Natural killer cell (primary cell): ENCODE measurements around the gene FBXO4. TPM values are rescaled to one million over a fixed set of nuclear protein-coding genes. Genes with fewer than 3 reads are reported as not detected.

ENCODE experiments used
- ATAC-seq, 3 donors: fragments of 150-1000 bp in 2 of 3; fragments of 200-7000 bp in 1 of 3; cut with Tn5 transposase; 1 replicate in 1 of 3; 2 replicates in 2 of 3; pipeline ENCODE4 v1.10.0; 2021; ENCODE audit warnings: mild to moderate bottlenecking in 2 of 3, moderate library complexity in 2 of 3
- DNase-seq, 2 donors: peaks; one replicate each; pipeline versions ENCODE4 v3.0.0 to v3.0.0-alpha.2; 2013 to 2021; ENCODE audit warnings: mixed read lengths in 1 of 2
- H3K27ac ChIP-seq: one replicate; pipeline ENCODE4 v1.5.1; 2013; ENCODE audit warnings: mild to moderate bottlenecking, low read length
- H3K27me3 ChIP-seq: one replicate; pipeline ENCODE4 v1.6.1; 2013; ENCODE audit warnings: low read length; ENCODE audit not compliant: control insufficient read depth, insufficient read depth
- H3K36me3 ChIP-seq: one replicate; pipeline ENCODE4 v1.6.1; 2013; ENCODE audit warnings: low read length; ENCODE audit not compliant: control insufficient read depth, insufficient read depth
- H3K4me1 ChIP-seq: one replicate; pipeline ENCODE4 v1.6.1; 2013; ENCODE audit warnings: low read length; ENCODE audit not compliant: control insufficient read depth, insufficient read depth
- H3K4me3 ChIP-seq: one replicate; pipeline ENCODE4 v1.5.1; 2013; ENCODE audit warnings: low read length
- H3K9me3 ChIP-seq: one replicate; pipeline ENCODE4 v1.6.1; 2013; ENCODE audit warnings: low read length; ENCODE audit not compliant: control insufficient read depth, insufficient read depth
- H3K27ac Mint-ChIP-seq, 2 donors: one replicate each; pipeline ENCODE4 v1.8.0; 2022; ENCODE audit warnings: mild to moderate bottlenecking in 2 of 2, mixed read lengths in 2 of 2, moderate library complexity in 1 of 2
- H3K27me3 Mint-ChIP-seq, 2 donors: one replicate each; pipeline ENCODE4 v1.8.0; 2022; ENCODE audit warnings: low read depth in 2 of 2, mixed read lengths in 2 of 2
- H3K36me3 Mint-ChIP-seq: one replicate; pipeline ENCODE4 v1.8.0; 2022; ENCODE audit warnings: mixed read lengths
- H3K4me1 Mint-ChIP-seq, 2 donors: one replicate each; pipeline ENCODE4 v1.8.0; 2022; ENCODE audit warnings: mixed read lengths in 2 of 2
- H3K4me3 Mint-ChIP-seq: one replicate; pipeline ENCODE4 v1.8.0; 2022; ENCODE audit warnings: mild to moderate bottlenecking, moderate library complexity, mixed read lengths
- H3K9me3 Mint-ChIP-seq, 2 donors: one replicate each; pipeline ENCODE4 v1.8.0; 2022; ENCODE audit warnings: mixed read lengths in 2 of 2
- WGBS: methylation state at CpG from one replicate; pipeline ENCODE4 v1.1.7; 2013; ENCODE audit warnings: missing lambda C conversion rate; ENCODE audit not compliant: insufficient coverage; 5-methylcytosine and 5-hydroxymethylcytosine counted together
- intact Hi-C: fragments of 100-400 bp; cut with micrococcal nuclease; formaldehyde crosslinking; loops from one replicate; pipeline ENCODE4 v1.14.2; 2022
- total RNA-seq, 4 donors: library from RNA; stranded (reverse); fragments of 120-200 nt in 1 of 4; gene quantifications; one replicate each; pipeline versions ENCODE4 v1.2.3 to v1.2.4, GENCODE V29; 2013 to 2022
- TF ChIP-seq, protein P1 (sequence below): fragments of 200-600 bp; IDR thresholded peaks from one replicate; pipeline ENCODE4 v1.8.0; 2022; ENCODE audit warnings: antibody characterized with exemption

The FBXO4 gene, protein sequence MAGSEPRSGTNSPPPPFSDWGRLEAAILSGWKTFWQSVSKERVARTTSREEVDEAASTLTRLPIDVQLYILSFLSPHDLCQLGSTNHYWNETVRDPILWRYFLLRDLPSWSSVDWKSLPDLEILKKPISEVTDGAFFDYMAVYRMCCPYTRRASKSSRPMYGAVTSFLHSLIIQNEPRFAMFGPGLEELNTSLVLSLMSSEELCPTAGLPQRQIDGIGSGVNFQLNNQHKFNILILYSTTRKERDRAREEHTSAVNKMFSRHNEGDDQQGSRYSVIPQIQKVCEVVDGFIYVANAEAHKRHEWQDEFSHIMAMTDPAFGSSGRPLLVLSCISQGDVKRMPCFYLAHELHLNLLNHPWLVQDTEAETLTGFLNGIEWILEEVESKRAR
- total RNA-seq: 10 to 100 TPM; 13.2 to 14.9 (median 13.4) TPM
- 24.7 TPM for total RNA-seq (2013)

DNA sequence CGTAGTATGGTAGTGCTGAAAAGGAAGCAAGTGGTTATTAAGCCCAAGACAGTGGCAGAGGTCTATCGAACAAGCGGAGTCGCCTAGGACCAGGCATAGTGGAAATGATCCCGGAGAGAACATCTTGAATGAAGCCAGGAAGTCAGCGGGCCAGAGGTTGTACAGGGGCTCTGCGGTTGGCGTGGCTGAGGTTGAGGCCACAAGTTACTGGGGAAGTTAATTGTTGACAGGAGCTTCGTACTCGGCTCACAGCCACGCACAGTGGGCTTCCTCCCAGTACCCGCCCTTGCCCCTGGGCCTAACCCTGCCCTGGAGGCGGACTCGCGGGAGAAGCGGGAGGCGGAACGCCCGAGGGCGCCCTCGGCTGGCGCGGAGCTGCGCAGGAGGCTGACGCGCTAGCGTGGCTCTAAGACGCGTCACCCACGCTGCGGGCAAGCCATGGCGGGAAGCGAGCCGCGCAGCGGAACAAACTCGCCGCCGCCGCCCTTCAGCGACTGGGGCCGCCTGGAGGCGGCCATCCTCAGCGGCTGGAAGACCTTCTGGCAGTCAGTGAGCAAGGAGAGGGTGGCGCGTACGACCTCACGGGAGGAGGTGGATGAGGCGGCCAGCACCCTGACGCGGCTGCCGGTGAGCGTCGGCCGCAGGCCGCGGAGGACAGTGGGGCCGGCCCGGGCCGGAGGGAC, at the start of gene FBXO4:
Gene FBXO4, plus strand, starts transcription at position 410 of the 683 bp plus-strand sequence. Its CDS starts 29 bp downstream, at position 439.
- Mint-ChIP-seq H3K27me3 (no peaks in the 10 kb centered on the region), H3K27ac (peak within 1 kb of the TSS; percentile 94 to 96), H3K9me3 (no peaks in the 10 kb centered on the region), H3K4me1 (peaks cover 10 to 17% of the 10 kb centered on the region in 2 donors), H3K4me3 (peak within 1 kb of the TSS; percentile 89), H3K36me3 (peaks cover 1% of the 10 kb centered on the region)
- no peaks in the 10 kb centered on the region for H3K9me3 ChIP-seq
- peak within 1 kb of the TSS; percentile 81 for H3K4me3 ChIP-seq
- peaks cover 13% of the 10 kb centered on the region for H3K4me1 ChIP-seq
- peak; percentile 92 to 97 (median 93) for ATAC-seq
- TF ChIP-seq, protein P1, sequence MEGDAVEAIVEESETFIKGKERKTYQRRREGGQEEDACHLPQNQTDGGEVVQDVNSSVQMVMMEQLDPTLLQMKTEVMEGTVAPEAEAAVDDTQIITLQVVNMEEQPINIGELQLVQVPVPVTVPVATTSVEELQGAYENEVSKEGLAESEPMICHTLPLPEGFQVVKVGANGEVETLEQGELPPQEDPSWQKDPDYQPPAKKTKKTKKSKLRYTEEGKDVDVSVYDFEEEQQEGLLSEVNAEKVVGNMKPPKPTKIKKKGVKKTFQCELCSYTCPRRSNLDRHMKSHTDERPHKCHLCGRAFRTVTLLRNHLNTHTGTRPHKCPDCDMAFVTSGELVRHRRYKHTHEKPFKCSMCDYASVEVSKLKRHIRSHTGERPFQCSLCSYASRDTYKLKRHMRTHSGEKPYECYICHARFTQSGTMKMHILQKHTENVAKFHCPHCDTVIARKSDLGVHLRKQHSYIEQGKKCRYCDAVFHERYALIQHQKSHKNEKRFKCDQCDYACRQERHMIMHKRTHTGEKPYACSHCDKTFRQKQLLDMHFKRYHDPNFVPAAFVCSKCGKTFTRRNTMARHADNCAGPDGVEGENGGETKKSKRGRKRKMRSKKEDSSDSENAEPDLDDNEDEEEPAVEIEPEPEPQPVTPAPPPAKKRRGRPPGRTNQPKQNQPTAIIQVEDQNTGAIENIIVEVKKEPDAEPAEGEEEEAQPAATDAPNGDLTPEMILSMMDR: peak; percentile 61
- DNase-seq: peak; percentile 83 to 95
- WGBS: under 1% methylated on average over 60 of the region's 60 CpGs
- intact Hi-C loops: loop anchor here (1.0 to 10.0 kb wide), 4 partner anchors 21 to 1090 kb away; partner anchors contain the start of genes OXCT1 and RIMOC1
- peak within 1 kb of the TSS; percentile 88 for H3K27ac ChIP-seq
- H3K36me3 ChIP-seq: peaks cover 9% of the 10 kb centered on the region
- H3K27me3 ChIP-seq: no peaks in the 10 kb centered on the region

DNA sequence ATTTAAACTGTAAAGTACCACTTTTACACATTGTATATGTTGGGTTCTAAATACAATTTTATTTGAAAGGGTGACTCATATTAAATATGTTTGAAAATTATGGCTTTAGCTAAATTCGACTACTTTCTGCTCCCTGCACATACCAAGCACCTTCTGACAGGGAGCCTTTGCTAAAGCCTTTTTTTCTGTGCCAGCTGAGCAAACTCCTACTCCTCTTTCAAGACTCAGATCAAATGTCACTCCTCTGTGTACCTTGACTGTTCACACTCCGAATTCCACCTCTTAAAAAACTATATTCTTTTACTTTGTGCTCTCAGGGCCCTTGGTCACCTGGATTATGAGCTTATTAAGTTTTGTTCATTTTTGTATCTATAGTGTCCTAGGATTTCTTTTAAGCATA, 48.4 kb upstream of the FBXO4 start:
- Mint-ChIP-seq H3K27ac (no peak overlapping the region), H3K4me1 (no peaks in the 10 kb centered on the region), H3K9me3 (no peaks in the 10 kb centered on the region), H3K4me3 (no peak overlapping the region), H3K27me3 (peaks cover 28 to 40% of the 10 kb centered on the region in 2 donors), H3K36me3 (no peaks in the 10 kb centered on the region)
- Histone ChIP-seq H3K4me3 (no peak overlapping the region), H3K27me3 (no peaks in the 10 kb centered on the region), H3K36me3 (no peaks in the 10 kb centered on the region), H3K4me1 (no peaks in the 10 kb centered on the region), H3K27ac (no peak overlapping the region), H3K9me3 (no peaks in the 10 kb centered on the region)
- 88% methylated on average over 2 of the region's 2 CpGs for WGBS
- DNase-seq (no peak), ATAC-seq (no peak)
- TF ChIP-seq, protein P1: no peak
- intact Hi-C loops: no loop called here

DNA sequence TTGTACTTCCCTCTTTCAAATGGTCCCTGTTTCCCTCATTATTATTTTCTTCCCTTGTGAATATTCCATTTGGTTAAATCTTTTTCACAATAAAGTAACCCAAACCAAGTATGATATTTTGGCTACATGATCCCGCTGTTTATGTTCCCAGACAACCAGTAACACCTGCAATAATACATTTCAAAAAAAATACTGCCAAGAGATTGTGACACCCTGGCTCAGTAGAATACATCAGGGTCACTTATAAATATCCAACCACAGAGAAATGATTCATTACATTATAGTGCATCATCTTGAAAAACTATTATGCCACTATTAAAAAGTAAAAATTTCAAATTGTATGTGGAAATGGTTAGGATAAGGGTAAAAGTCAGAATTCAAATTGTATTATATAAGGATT, 47.7 kb upstream of the FBXO4 start:
- no peaks in the 10 kb centered on the region for H3K9me3 Mint-ChIP-seq
- TF ChIP-seq, protein P1: no peak
- Histone ChIP-seq H3K4me3 (no peak overlapping the region), H3K27ac (no peak overlapping the region), H3K9me3 (no peaks in the 10 kb centered on the region), H3K36me3 (no peaks in the 10 kb centered on the region), H3K27me3 (peaks cover 2% of the 10 kb centered on the region), H3K4me1 (no peaks in the 10 kb centered on the region)
- H3K36me3 Mint-ChIP-seq: no peaks in the 10 kb centered on the region
- intact Hi-C loops: no loop called here
- H3K27me3 Mint-ChIP-seq: peaks cover 30 to 40% of the 10 kb centered on the region in 2 donors
- ATAC-seq (no peak), DNase-seq (no peak)
- 100% methylated on average over 1 of the region's 1 CpG for WGBS
- H3K27ac Mint-ChIP-seq: no peak overlapping the region
- no peak overlapping the region for H3K4me3 Mint-ChIP-seq
- no peaks in the 10 kb centered on the region for H3K4me1 Mint-ChIP-seq
